ENCODE data around the gene OFD1. TPM values are rescaled to one million over a fixed set of nuclear protein-coding genes. Genes with fewer than 3 reads are reported as not detected.
A peak's percentile ranks its signal among the peaks of the same experiment; 100 is the strongest.

OFD1 gene, protein sequence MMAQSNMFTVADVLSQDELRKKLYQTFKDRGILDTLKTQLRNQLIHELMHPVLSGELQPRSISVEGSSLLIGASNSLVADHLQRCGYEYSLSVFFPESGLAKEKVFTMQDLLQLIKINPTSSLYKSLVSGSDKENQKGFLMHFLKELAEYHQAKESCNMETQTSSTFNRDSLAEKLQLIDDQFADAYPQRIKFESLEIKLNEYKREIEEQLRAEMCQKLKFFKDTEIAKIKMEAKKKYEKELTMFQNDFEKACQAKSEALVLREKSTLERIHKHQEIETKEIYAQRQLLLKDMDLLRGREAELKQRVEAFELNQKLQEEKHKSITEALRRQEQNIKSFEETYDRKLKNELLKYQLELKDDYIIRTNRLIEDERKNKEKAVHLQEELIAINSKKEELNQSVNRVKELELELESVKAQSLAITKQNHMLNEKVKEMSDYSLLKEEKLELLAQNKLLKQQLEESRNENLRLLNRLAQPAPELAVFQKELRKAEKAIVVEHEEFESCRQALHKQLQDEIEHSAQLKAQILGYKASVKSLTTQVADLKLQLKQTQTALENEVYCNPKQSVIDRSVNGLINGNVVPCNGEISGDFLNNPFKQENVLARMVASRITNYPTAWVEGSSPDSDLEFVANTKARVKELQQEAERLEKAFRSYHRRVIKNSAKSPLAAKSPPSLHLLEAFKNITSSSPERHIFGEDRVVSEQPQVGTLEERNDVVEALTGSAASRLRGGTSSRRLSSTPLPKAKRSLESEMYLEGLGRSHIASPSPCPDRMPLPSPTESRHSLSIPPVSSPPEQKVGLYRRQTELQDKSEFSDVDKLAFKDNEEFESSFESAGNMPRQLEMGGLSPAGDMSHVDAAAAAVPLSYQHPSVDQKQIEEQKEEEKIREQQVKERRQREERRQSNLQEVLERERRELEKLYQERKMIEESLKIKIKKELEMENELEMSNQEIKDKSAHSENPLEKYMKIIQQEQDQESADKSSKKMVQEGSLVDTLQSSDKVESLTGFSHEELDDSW
- 100 to 1,000 TPM in 1 of 3 donors, 10 to 100 TPM in 2; 10.7 to 136 (median 48.8) TPM for total RNA-seq

DNA sequence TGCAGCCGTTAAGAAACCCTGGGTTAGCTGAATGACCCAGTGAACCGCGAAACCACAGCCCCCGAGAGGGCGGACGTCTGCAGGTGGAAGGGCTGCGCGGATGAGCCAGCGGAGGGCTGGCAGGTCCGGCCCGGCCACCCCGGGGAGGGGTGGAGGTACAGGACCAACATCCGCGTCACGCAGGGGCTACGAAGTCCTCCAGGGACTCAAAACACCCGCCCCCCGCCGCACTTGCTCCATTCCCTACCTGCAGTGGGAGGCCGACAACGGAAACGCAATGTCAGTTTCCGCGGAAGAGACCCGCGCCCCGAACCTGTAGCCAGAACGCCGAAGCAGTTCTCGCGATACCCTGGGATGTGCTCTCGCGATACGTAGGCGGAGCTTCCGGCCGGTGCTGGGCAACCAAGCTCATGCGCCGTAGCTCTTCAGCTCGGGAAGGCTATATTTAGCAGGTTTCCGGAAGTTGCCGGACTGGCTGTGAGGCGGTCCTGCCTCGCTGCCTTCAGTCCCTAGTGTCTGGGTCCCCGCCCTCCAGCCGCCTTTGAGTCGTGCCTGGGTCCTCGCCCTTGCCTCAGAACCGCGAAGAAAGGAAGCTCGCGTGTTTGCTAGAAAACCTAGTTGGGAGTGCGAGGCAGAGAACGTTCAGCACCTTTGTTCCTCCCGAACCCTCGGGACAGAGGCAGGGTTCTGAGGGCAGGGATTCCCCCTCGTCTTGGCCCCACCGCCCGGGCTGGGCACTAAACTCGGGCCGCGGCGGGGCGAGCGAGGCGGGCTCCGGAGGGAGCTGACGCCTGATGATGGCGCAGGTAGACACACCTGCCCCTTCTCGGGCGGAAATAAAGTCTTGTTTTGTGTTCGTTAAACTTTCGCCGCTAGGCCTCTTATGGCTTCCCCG is at the start of gene OFD1, which contains the start of gene TRAPPC2:
TSS of gene OFD1 (plus strand) at position 471 of the 895 bp plus-strand sequence. CDS start at position 795, 324 bp downstream.
TSS of gene TRAPPC2 (minus strand) at position 343 of the 895 bp plus-strand sequence. CDS start 14,657 bp downstream, outside the sequence.
- H3K27me3 ChIP-seq = no peaks in the 10 kb centered on the region
- peak within 1 kb of the TSS; percentile 92 to 96 for H3K27ac ChIP-seq
- no peaks in the 10 kb centered on the region for H3K4me1 ChIP-seq
- peak within 1 kb of the TSS; percentile 68 to 88 (median 77) for H3K4me3 ChIP-seq
- TF ChIP-seq, protein P1, sequence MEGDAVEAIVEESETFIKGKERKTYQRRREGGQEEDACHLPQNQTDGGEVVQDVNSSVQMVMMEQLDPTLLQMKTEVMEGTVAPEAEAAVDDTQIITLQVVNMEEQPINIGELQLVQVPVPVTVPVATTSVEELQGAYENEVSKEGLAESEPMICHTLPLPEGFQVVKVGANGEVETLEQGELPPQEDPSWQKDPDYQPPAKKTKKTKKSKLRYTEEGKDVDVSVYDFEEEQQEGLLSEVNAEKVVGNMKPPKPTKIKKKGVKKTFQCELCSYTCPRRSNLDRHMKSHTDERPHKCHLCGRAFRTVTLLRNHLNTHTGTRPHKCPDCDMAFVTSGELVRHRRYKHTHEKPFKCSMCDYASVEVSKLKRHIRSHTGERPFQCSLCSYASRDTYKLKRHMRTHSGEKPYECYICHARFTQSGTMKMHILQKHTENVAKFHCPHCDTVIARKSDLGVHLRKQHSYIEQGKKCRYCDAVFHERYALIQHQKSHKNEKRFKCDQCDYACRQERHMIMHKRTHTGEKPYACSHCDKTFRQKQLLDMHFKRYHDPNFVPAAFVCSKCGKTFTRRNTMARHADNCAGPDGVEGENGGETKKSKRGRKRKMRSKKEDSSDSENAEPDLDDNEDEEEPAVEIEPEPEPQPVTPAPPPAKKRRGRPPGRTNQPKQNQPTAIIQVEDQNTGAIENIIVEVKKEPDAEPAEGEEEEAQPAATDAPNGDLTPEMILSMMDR (IDR thresholded peaks at IDR 0.05) = no peak
- TF ChIP-seq POLR2AphosphoS5 (IDR thresholded peaks at IDR 0.05) (peak; percentile 84 to 98 (median 90)), POLR2A (IDR thresholded peaks at IDR 0.05) (peak; percentile 95)
- no peaks in the 10 kb centered on the region for H3K36me3 ChIP-seq
- H3K9me3 ChIP-seq = no peaks in the 10 kb centered on the region
- intact Hi-C loops (cut with DNase I; ENCODE audit: low total_unique reads) = no loop called here
- peak; percentile 83 to 94 for DNase-seq (ENCODE audit: low spot score in 2 of 2)

DNA sequence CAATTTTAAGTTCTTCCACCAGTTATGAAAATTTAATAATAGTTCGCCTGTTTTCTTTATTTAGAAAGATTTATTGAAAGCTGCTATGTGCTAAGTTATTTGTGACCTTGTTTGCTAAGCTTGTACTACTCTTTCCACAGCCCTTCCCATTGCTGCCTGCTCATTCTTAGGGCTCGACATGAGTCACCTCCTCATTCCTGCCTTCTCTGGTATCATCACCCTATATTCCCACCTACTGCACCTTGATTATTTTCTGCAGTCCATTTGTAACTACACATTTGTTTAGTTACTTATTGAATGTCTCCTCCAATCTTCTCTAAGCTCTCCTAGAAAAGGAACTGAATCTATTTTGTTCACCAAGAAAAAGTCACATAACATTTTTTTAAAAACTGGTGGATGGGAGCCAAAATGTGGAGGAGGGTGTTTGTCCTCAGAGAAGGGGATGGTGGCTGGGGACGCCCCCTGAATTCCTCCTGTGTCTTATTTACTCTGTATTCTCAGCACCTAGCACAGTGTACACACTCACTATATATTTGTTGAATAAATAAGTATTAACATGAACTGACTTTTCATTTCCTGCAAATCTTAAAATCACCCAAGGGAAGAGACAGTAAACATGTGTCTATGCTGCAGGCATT is 49.3 kb upstream of the OFD1 start:
- Histone ChIP-seq H3K4me1 (no peaks in the 10 kb centered on the region), H3K9me3 (no peaks in the 10 kb centered on the region), H3K4me3 (no peak overlapping the region), H3K36me3 (no peaks in the 10 kb centered on the region), H3K27me3 (peaks cover 0 to 41% of the 10 kb centered on the region in 2 donors), H3K27ac (no peak overlapping the region)
- intact Hi-C loops (cut with DNase I; ENCODE audit: low total_unique reads) = no loop called here
- no peak for DNase-seq (ENCODE audit: low spot score in 2 of 2)
- TF ChIP-seq, protein P1 (IDR thresholded peaks at IDR 0.05) = no peak
- TF ChIP-seq POLR2A (IDR thresholded peaks at IDR 0.05) (no peak), POLR2AphosphoS5 (IDR thresholded peaks at IDR 0.05) (no peak)

GRCh38 chrX:13687203-13687602 is 47.3 kb upstream of the OFD1 start:
- intact Hi-C loops (cut with DNase I; ENCODE audit: low total_unique reads) = no loop called here
- H3K4me3 ChIP-seq = no peak overlapping the region
- no peak for DNase-seq (ENCODE audit: low spot score in 2 of 2)

More at GRCh38 chrX:13687203-13687602, 47.3 kb upstream of the OFD1 start:
- Histone ChIP-seq H3K4me1 (no peaks in the 10 kb centered on the region), H3K9me3 (no peaks in the 10 kb centered on the region), H3K27me3 (peaks cover 0 to 42% of the 10 kb centered on the region in 2 donors), H3K27ac (no peak overlapping the region), H3K36me3 (no peaks in the 10 kb centered on the region)
- TF ChIP-seq POLR2A (IDR thresholded peaks at IDR 0.05) (no peak), POLR2AphosphoS5 (IDR thresholded peaks at IDR 0.05) (no peak)
- TF ChIP-seq, protein P1 (IDR thresholded peaks at IDR 0.05) = no peak

All from breast epithelium (tissue), 4 donors.